Keratinocyte (primary cell): ENCODE data around the gene ANO3. TPM values are rescaled to one million over a fixed set of nuclear protein-coding genes. Genes with fewer than 3 reads are reported as not detected.

Experiments used
- DNase-seq: peaks from one replicate; pipeline ENCODE4 v3.0.0-alpha.2; 2011; ENCODE audit warnings: low read depth, missing footprints, low spot score
- FAIRE-seq: peaks from 2 replicates; lab custom pipeline; 2011; peaks lifted over from hg19 to GRCh38; lab: Jason Lieb, UNC
- H2AFZ ChIP-seq: 2 replicates; pipeline ENCODE4 v1.6.0; 2012; ENCODE audit warnings: low read length, control low read depth, inconsistent platforms; ENCODE audit not compliant: control insufficient read depth
- H3K27ac ChIP-seq: 2 replicates; pipeline ENCODE4 v1.5.1; 2011; ENCODE audit warnings: low read length; ENCODE audit not compliant: control insufficient read depth, insufficient read depth
- H3K27me3 ChIP-seq: 3 replicates; pipeline ENCODE4 v1.6.0; 2011; ENCODE audit warnings: low read length; ENCODE audit not compliant: control insufficient read depth, insufficient read depth; ENCODE audit errors: extremely low read depth
- H3K36me3 ChIP-seq, 2 experiments: 2 replicates in 1 of 2; 3 replicates in 1 of 2; pipeline ENCODE4 v1.5.1; 2011; ENCODE audit warnings: low read length in 2 of 2, mild to moderate bottlenecking in 1 of 2; ENCODE audit not compliant: control insufficient read depth in 2 of 2, insufficient read depth in 2 of 2; ENCODE audit errors: extremely low read depth in 1 of 2
- H3K4me1 ChIP-seq: 3 replicates; pipeline ENCODE4 v1.5.1; 2011; ENCODE audit warnings: low read length; ENCODE audit not compliant: control insufficient read depth, insufficient read depth; ENCODE audit errors: extremely low read depth
- H3K4me2 ChIP-seq: 3 replicates; pipeline ENCODE4 v1.6.0; 2011; ENCODE audit warnings: low read depth, low read length; ENCODE audit not compliant: control insufficient read depth, insufficient read depth; ENCODE audit errors: extremely low read depth
- H3K4me3 ChIP-seq, 3 experiments: fragments of 200-600 bp in 1 of 3; sonication (generic) in 1 of 3; 2 replicates in 2 of 3; 3 replicates in 1 of 3; pipeline ENCODE4 v1.5.1; 2011 to 2016; ENCODE audit warnings: low read length in 3 of 3, mild to moderate bottlenecking in 3 of 3, control low read depth in 2 of 3, inconsistent platforms in 1 of 3, low read depth in 1 of 3, mixed read lengths in 1 of 3, mixed run types in 1 of 3, moderate library complexity in 1 of 3; ENCODE audit not compliant: control insufficient read depth in 2 of 3, insufficient read depth in 2 of 3; ENCODE audit errors: extremely low read depth in 1 of 3
- H3K79me2 ChIP-seq: 2 replicates; pipeline ENCODE4 v1.6.0; 2012; ENCODE audit warnings: low read length; ENCODE audit not compliant: control insufficient read depth, insufficient read depth
- H3K9ac ChIP-seq: 3 replicates; pipeline ENCODE4 v1.6.0; 2011; ENCODE audit warnings: low read length; ENCODE audit not compliant: control insufficient read depth, insufficient read depth; ENCODE audit errors: extremely low read depth
- H3K9me1 ChIP-seq: 3 replicates; pipeline ENCODE4 v1.6.0; 2011; ENCODE audit warnings: low read length; ENCODE audit not compliant: control insufficient read depth, insufficient read depth; ENCODE audit errors: extremely low read depth
- H3K9me3 ChIP-seq: 2 replicates; pipeline ENCODE4 v1.5.1; 2012; ENCODE audit warnings: low read depth, low read length; ENCODE audit not compliant: control insufficient read depth
- H4K20me1 ChIP-seq: 3 replicates; pipeline ENCODE4 v1.6.0; 2011; ENCODE audit warnings: low read length; ENCODE audit not compliant: control insufficient read depth, insufficient read depth; ENCODE audit errors: extremely low read depth
- EZH2 ChIP-seq: IDR thresholded peaks from one replicate; pipeline ENCODE4 v1.6.1; 2012; ENCODE audit warnings: inconsistent platforms, mild to moderate bottlenecking, low read length, moderate library complexity
- dilution Hi-C: fragments of 300-500 bp; cut with MboI; formaldehyde crosslinking; loops from one replicate; pipeline ENCODE4 v1.7.0; 2020; ENCODE audit warnings: low sequenced_read_pairs; ENCODE audit not compliant: extremely low pct_ligation_motif_present
- polyA plus RNA-seq, 5 experiments: library from polyadenylated mRNA; depleted of rRNA in 3 of 5; stranded (reverse) in 3 of 5; stranded (forward) in 1 of 5; unstranded in 1 of 5; fragments of >200 nt; gene quantifications; 1 replicate in 1 of 5; 2 replicates in 3 of 5; 3 replicates in 1 of 5; pipeline versions ENCODE4 v1.2.1 to v1.2.3, GENCODE V29; 2011 to 2012; ENCODE audit warnings: missing spikeins in 2 of 5, low read depth in 1 of 5, low replicate concordance in 1 of 5
- TF ChIP-seq, protein P1 (sequence below), 3 experiments: IDR thresholded peaks in 1 of 3; conservative IDR thresholded peaks in 1 of 3; optimal IDR thresholded peaks in 1 of 3; 2 replicates in 2 of 3; 3 replicates in 1 of 3; pipeline versions ENCODE3 to v1.5.1; 2011; ENCODE audit warnings: low read length in 3 of 3, mild to moderate bottlenecking in 3 of 3, moderate library complexity in 2 of 3, control low read depth in 1 of 3, inconsistent platforms in 1 of 3; ENCODE audit not compliant: insufficient read depth in 2 of 3; ENCODE audit errors: extremely low read depth in 1 of 3

ANO3 gene
- polyA plus RNA-seq, 1 donor (not counting 4 experiments of a cell fraction or from before 2014, with no cell fraction given), result 0.01 TPM

DNA sequence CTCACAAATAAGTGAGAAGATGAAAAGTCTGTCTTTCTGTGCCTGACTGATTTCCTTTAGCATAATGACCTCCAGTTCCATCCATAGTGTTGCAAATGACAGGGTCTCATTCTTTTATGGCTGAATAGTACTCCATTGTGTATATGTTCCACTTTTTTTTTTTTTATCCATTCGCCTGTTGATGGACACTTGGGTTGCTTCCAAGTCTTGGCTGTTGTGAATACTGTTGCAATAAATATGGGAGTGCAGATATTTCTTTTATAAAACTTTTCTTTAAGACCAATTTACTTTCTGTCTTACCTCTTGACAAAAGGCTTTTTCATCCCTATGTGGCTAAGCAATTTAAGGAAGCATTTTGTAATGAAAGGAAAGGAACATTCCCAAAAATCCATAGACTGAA lies 135.6 kb downstream of the ANO3 start:
- H4K20me1 ChIP-seq, result no peaks in the 10 kb centered on the region
- no peak overlapping the region for H3K9ac ChIP-seq
- H3K79me2 ChIP-seq, result no peaks in the 10 kb centered on the region
- FAIRE-seq (no peak), DNase-seq (no peak)
- TF ChIP-seq EZH2, result no peak
- TF ChIP-seq, protein P1, sequence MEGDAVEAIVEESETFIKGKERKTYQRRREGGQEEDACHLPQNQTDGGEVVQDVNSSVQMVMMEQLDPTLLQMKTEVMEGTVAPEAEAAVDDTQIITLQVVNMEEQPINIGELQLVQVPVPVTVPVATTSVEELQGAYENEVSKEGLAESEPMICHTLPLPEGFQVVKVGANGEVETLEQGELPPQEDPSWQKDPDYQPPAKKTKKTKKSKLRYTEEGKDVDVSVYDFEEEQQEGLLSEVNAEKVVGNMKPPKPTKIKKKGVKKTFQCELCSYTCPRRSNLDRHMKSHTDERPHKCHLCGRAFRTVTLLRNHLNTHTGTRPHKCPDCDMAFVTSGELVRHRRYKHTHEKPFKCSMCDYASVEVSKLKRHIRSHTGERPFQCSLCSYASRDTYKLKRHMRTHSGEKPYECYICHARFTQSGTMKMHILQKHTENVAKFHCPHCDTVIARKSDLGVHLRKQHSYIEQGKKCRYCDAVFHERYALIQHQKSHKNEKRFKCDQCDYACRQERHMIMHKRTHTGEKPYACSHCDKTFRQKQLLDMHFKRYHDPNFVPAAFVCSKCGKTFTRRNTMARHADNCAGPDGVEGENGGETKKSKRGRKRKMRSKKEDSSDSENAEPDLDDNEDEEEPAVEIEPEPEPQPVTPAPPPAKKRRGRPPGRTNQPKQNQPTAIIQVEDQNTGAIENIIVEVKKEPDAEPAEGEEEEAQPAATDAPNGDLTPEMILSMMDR (optimal IDR thresholded peaks at IDR 0.05 in 1 of 3, IDR thresholded peaks at IDR 0.05 in 1 of 3, conservative IDR thresholded peaks at IDR 0.05 in 1 of 3; ENCODE audit: extremely low read depth in 1 of 3, insufficient read depth in 2 of 3, low read length in 3 of 3), result no peak
- no peak overlapping the region for H3K27ac ChIP-seq
- H3K4me3 ChIP-seq, result no peak overlapping the region
- H3K36me3 ChIP-seq, result no peaks in the 10 kb centered on the region
- H3K4me1 ChIP-seq, result no peaks in the 10 kb centered on the region
- no peak overlapping the region for H3K4me2 ChIP-seq
- no peaks in the 10 kb centered on the region for H3K27me3 ChIP-seq
- H3K9me1 ChIP-seq, result no peaks in the 10 kb centered on the region
- H2AFZ ChIP-seq, result no peak overlapping the region
- H3K9me3 ChIP-seq, result no peaks in the 10 kb centered on the region
- dilution Hi-C loops, result no loop called here

DNA sequence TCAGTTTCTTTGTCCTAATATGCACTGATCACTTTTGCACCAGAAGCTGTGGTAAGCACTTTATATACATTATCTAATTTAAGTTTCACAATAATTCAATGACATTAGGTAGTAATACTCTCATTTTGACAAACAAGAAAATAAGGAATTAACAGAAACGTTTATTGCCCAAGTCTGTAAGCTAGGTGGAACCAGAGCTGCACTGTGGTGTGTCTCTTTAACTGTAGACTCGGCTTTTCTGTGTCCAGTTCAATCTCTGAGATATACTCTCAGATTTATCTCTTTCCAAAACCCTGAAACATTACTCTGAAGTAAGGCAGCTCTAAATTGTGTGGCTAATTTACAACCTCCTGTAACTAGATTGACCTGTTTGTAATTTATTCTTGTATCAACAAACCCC lies 139.1 kb downstream of the ANO3 start:
- Histone ChIP-seq H3K9ac (no peak overlapping the region), H4K20me1 (no peaks in the 10 kb centered on the region), H2AFZ (no peak overlapping the region), H3K27ac (no peak overlapping the region), H3K4me1 (no peaks in the 10 kb centered on the region), H3K9me1 (no peaks in the 10 kb centered on the region), H3K79me2 (no peaks in the 10 kb centered on the region), H3K36me3 (no peaks in the 10 kb centered on the region), H3K4me3 (no peak overlapping the region), H3K4me2 (no peak overlapping the region), H3K9me3 (no peaks in the 10 kb centered on the region), H3K27me3 (no peaks in the 10 kb centered on the region)
- FAIRE-seq (no peak), DNase-seq (no peak)
- TF ChIP-seq, protein P1 (optimal IDR thresholded peaks at IDR 0.05 in 1 of 3, IDR thresholded peaks at IDR 0.05 in 1 of 3, conservative IDR thresholded peaks at IDR 0.05 in 1 of 3; ENCODE audit: extremely low read depth in 1 of 3, insufficient read depth in 2 of 3, low read length in 3 of 3), result no peak
- no peak for TF ChIP-seq EZH2
- dilution Hi-C loops, result no loop called here
